HL-60 (cell line): ENCODE data around the gene PRCC.

ENCODE experiments used
- CTCF ChIP-seq: IDR thresholded peaks from one replicate; pipeline ENCODE4 v1.5.1; 2011; ENCODE audit warnings: low read length, control low read depth, inconsistent platforms; ENCODE audit not compliant: insufficient read depth
- GABPA ChIP-seq: IDR thresholded peaks from 2 replicates; pipeline ENCODE4 v1.6.1; 2012; ENCODE audit warnings: low read depth
- POLR2AphosphoS5 ChIP-seq: IDR thresholded peaks from 2 replicates; pipeline ENCODE4 v1.6.1; 2012; ENCODE audit warnings: low read depth
- TF ChIP-seq, protein P1 (sequence below): IDR thresholded peaks from 2 replicates; pipeline ENCODE4 v1.6.1; 2012; ENCODE audit warnings: low read depth; ENCODE audit not compliant: insufficient replicate concordance

DNA sequence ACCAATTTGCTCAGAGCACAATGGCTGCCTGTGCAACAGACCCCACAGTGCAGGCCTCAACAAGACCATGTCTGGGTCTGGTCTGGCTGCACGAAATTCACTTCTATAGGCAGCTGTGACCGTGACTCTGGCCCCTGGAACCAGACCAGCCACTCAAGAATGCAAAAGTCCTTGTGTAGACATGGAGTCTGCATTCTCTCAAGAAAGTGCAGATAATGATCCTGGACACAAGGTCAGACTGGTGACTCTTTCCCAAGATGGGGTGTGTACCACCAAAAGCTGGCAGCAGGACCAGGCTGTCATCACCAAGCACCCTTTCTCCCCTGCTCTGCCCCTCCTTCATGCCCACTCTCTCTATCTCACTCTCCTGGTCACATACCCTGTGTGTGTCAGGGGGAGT is 46.2 kb upstream of the PRCC start:
- TF ChIP-seq CTCF, result no peak
- no peak for TF ChIP-seq POLR2AphosphoS5
- TF ChIP-seq GABPA, result no peak
- TF ChIP-seq, protein P1, sequence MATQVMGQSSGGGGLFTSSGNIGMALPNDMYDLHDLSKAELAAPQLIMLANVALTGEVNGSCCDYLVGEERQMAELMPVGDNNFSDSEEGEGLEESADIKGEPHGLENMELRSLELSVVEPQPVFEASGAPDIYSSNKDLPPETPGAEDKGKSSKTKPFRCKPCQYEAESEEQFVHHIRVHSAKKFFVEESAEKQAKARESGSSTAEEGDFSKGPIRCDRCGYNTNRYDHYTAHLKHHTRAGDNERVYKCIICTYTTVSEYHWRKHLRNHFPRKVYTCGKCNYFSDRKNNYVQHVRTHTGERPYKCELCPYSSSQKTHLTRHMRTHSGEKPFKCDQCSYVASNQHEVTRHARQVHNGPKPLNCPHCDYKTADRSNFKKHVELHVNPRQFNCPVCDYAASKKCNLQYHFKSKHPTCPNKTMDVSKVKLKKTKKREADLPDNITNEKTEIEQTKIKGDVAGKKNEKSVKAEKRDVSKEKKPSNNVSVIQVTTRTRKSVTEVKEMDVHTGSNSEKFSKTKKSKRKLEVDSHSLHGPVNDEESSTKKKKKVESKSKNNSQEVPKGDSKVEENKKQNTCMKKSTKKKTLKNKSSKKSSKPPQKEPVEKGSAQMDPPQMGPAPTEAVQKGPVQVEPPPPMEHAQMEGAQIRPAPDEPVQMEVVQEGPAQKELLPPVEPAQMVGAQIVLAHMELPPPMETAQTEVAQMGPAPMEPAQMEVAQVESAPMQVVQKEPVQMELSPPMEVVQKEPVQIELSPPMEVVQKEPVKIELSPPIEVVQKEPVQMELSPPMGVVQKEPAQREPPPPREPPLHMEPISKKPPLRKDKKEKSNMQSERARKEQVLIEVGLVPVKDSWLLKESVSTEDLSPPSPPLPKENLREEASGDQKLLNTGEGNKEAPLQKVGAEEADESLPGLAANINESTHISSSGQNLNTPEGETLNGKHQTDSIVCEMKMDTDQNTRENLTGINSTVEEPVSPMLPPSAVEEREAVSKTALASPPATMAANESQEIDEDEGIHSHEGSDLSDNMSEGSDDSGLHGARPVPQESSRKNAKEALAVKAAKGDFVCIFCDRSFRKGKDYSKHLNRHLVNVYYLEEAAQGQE, result no peak
